ENCODE data around the gene BCAR3.
"Not testable (repeated sequence)": the region's sequence is repeated elsewhere in the genome, so short reads cannot be mapped to it uniquely, and the experiment has no call there.

Gene BCAR3

DNA sequence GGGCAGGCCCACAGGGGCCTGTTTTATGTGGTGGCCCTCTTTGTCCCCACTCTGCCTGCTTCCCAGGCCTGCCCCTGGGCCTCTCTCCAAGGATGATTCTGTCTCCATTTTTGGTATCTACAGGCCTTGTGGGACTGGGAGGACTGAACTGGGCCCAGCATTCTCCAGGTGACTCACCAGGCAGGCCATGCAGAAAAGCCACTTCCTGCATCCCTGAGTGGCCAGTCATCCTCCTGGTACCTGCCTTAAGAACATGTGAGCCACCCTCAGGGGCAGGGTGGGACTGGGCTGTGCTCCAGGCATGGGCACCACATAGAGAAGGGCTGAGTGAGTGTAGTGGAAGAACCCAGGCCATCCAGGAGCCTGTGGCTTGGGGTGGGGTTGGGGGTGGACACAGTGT lies 20.0 kb upstream of the BCAR3 start:
- in situ Hi-C loops (cut with HindIII; ENCODE audit: low sequenced_read_pairs): no loop called here
- DNase-seq (ENCODE audit: low read depth, low spot score): peak; percentile 98
- H3K4me3 ChIP-seq (ENCODE audit: low read depth, low read length): no peak overlapping the region
- TF ChIP-seq, protein P1, sequence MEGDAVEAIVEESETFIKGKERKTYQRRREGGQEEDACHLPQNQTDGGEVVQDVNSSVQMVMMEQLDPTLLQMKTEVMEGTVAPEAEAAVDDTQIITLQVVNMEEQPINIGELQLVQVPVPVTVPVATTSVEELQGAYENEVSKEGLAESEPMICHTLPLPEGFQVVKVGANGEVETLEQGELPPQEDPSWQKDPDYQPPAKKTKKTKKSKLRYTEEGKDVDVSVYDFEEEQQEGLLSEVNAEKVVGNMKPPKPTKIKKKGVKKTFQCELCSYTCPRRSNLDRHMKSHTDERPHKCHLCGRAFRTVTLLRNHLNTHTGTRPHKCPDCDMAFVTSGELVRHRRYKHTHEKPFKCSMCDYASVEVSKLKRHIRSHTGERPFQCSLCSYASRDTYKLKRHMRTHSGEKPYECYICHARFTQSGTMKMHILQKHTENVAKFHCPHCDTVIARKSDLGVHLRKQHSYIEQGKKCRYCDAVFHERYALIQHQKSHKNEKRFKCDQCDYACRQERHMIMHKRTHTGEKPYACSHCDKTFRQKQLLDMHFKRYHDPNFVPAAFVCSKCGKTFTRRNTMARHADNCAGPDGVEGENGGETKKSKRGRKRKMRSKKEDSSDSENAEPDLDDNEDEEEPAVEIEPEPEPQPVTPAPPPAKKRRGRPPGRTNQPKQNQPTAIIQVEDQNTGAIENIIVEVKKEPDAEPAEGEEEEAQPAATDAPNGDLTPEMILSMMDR (IDR thresholded peaks at IDR 0.05; ENCODE audit: low read depth, low read length): no peak

DNA sequence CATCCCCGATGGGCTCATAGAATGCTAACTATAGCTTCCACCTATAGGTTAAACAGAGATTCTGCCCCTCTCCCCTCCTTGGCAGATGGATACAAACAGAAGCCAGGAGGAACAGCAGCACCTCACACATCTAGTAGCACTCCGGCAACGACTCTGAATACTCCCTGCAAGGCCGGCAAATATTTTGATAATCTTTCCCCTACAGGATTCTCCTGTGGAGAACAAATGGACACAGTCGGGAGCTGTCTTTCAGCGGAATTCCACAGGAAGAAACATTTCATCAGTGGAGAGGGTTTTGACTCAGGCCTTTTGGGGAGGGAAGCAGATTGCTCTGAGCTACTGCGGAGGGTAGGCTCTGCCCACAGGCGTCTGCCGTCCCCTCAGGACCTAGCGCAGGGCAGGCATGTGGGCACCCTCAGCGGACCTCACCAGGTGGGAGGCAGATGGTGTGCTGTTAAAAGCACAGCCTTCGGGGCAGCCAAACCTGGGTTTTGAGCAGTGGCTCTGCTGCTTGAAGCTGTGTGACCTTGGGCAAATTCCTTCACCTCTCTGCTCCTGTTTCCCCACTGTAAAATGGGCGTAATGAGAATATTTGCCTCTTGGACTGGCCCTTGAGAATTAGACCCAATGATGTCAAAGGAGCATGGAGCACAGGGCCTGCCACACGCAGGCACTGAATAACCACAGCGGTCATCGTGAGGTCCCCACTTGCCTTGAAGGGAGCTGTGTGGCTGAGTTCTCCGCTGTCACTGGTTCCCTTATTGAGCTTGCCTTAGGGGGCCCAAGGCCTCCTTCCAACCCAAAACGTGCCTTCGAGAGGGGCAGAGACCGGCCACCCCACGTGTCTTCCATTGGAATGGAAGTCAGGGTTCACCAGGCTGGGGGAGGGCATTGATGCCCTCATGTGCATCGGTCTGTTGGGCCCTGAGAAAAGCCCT lies 19.2 kb upstream of the BCAR3 start:
- TF ChIP-seq, protein P1 (IDR thresholded peaks at IDR 0.05; ENCODE audit: low read depth, low read length): no peak
- peak; percentile 48 for DNase-seq (ENCODE audit: low read depth, low spot score)
- in situ Hi-C loops (cut with HindIII; ENCODE audit: low sequenced_read_pairs): no loop called here
- no peak overlapping the region for H3K4me3 ChIP-seq (ENCODE audit: low read depth, low read length)

DNA sequence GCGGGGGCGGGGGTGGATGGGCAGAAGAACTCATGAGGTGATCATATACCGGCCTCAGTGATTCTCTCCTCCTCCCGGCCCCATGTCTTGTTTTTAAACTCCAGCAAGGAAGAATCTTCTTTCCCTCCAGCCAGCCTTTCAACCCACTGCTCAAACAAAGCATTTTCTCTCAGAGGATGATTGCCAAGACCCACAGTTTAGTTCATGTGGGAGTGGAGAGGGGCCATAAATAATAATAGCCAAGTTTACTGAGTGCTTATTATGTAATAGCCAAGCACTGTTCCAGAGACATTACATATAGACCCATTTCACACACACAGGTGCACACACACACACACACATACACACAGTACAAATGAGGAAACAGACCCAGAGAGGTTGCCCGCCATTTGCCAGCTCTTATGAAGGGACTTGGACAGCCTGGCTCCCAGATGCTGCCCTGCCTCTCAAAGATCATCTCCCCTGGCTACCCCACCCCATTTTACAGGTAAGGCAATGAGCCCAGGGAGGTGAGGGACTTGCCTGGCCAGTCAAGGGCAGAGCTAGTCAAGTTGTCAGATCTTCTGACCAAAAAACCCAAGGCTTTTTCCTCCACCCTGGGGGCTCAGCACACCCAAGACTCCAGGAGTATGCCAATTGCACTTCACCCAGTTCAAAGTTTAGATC lies 18.0 kb upstream of the BCAR3 start:
- TF ChIP-seq, protein P1 (IDR thresholded peaks at IDR 0.05; ENCODE audit: low read depth, low read length): no peak
- no peak for DNase-seq (ENCODE audit: low read depth, low spot score)
- no peak overlapping the region for H3K4me3 ChIP-seq (ENCODE audit: low read depth, low read length)
- in situ Hi-C loops (cut with HindIII; ENCODE audit: low sequenced_read_pairs): no loop called here

DNA sequence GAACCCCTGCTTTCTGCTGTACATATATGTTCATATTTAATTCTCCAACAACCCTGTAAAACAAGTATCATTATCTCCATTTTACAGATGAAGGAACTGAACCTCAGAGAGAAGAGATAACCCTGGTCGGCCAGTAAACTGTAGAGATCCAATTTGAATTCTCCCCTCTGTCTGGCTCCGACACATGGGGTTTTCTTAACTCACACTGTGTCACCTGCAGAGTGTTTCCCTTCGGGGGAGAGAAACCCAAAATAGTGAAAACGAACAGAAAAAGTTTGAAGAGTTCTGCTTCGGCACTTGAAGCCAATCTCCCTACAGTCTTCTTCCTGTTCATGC lies 17.4 kb upstream of the BCAR3 start:
- DNase-seq (ENCODE audit: low read depth, low spot score): no peak
- in situ Hi-C loops (cut with HindIII; ENCODE audit: low sequenced_read_pairs): no loop called here
- TF ChIP-seq, protein P1 (IDR thresholded peaks at IDR 0.05; ENCODE audit: low read depth, low read length): no peak
- no peak overlapping the region for H3K4me3 ChIP-seq (ENCODE audit: low read depth, low read length)

DNA sequence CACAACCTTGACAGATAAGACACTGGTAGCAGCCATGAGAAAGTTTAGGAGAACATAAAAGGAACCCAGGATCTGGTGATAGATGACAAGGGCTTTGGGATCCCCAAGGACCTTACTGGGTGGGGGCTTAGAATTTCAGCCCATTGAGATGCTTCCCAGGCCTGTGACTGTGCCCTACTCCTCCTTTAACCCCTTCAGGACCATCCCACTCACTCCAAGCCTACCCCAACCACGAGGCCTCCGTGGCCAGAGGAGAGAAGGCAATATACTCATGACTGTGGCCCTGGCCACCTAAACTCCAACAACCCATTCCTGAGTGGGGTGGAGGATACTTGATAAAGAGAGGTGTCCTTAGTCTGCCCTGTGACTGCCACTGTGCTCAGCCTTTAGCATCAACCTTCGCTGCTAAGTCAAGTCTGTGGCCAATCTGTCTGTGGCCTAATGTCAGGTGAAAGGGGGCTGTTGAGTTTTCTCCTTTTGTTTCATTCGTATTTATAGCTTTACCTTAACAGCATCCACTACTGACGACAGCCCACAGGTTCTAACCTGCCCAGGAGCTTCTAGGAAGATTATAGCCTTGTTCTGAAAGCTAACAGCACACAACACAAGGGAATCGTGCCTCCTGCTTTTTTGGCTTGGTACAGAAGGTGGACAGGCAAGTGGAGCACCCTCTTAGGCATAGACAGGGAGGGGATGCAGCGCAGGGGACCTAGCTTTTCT lies 16.9 kb upstream of the BCAR3 start:
- H3K4me3 ChIP-seq (ENCODE audit: low read depth, low read length): no peak overlapping the region
- in situ Hi-C loops (cut with HindIII; ENCODE audit: low sequenced_read_pairs): no loop called here
- no peak for DNase-seq (ENCODE audit: low read depth, low spot score)
- TF ChIP-seq, protein P1 (IDR thresholded peaks at IDR 0.05; ENCODE audit: low read depth, low read length): no peak

DNA sequence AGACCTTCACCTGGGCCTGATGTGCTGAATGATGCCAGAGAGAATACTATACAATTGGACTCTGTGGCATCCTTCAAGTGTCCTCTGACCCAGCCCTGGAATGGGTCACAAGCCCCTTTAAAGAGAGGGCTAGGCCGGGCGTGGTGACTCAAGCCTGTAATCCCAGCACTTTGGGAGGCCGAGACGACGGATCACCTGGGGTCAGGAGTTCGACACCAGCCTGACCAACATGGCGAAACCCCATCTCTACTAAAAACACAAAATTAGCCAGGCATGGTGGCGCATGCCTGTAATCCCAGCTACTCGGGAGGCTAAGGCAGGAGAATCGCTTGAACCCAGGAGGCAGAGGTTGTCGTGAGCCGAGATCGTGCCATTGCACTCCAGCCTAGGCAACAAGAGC lies 15.9 kb upstream of the BCAR3 start:
- DNase-seq (ENCODE audit: low read depth, low spot score); H3K4me3 ChIP-seq (ENCODE audit: low read depth, low read length); in situ Hi-C loops (cut with HindIII; ENCODE audit: low sequenced_read_pairs): not testable (repeated sequence)
